ENCODE results near the gene SLC39A7.

The SLC39A7 gene

DNA sequence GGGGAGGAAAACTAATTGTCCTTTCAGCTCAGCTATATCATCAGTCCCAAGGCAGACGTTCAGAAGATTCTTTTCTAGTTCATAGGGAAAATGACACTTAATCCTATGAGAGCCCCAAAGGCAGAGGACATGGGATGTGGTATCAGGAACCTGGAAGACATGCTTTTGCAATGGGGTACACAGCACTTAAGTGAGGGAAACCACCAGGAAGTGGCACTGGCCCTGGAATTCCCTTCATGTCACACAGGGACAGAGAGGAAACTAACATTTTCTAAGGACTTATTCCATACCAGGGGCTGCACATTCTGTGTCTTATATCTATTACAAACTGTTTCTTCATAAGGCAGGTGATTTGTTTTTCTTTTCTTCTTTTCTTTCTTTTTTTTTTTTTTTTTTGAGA lies 42.8 kb downstream of the SLC39A7 start:
- DNase-seq, result no peak

DNA sequence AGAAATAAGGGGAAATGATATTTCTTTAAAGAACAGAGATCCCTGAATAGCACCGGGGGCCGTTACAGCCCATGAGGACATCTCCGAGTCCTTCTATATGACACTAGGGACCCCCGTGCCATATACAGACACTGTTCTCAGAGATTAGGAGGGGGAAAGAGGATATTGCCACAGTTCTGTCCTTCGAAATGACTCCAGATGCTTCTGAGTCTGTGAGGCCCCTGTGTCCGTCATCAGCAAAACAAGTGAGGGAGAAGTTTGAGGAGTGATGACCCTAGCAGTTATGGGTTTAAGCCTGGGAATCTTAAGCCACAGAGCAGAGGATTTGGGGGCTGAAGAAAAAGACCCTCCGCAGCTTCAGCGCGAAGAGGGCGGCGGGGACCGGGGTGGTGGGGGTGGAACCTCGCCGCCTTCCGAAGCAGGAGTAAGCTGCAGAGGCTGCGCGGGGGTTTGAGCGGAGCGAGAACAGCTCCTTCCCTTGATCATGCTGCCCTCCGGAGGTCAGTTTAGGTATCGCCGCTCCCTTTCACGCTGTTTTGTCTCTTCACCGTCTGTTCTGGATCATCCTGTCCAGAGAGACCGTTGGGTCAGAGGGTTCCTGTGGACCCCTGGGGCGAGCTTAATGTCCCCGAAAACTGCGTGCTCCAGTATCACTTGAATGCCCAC lies 47.4 kb downstream of the SLC39A7 start:
- peak; percentile 94 for DNase-seq

- no peak for DNase-seq
Observed at GRCh38 chr6:33248643-33248931, 47.9 kb downstream of the SLC39A7 start.

- peak; percentile 96 for DNase-seq
Observed at GRCh38 chr6:33248932-33249731, 48.5 kb downstream of the SLC39A7 start.

DNA sequence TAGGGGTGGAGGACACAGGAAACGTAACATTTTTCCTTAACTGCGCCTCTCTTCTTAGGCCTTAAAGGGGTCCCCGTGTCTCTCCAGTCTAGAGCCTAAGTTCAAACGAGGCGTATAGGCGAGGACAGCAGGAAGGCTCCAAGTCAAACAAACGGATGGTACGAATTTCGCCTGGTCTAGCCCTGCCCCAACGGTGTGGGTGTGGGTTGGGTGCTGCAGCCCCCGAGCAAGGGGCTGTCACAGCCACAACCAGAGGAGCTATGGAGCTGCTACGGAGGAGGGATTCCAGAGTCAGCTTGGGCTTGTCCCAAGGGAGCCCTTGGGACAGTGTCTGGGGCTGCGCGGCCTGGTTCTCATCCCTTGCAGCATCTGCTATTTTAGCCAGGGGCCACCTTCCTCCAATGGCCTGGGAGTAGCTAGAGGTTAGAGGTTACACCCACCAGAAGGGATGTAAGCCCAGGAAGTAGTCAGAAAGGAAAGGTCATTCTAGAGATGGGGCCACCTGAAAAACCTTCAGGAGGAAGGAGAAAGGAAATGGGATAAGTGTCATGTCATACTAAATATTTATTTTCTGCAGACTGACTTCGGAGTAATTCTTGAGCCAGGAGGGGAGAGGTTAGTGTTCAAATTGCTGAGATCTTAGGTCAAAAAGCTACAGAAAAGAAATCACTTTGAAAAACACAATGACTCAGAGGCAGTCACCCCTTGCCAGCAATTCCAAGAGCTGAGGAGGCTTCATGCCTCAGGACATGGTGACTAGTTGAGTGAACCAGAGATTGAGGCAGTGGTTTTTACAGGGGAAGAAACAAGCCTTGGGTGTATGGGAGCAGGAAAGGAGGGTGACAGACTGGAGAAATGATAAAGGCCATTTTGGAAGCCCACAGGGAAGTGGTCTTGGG lies 49.3 kb downstream of the SLC39A7 start:
- no peak for DNase-seq

GRCh38 chr6:33250731-33251130 lies 50.1 kb downstream of the SLC39A7 start:
- no peak for DNase-seq

DNA sequence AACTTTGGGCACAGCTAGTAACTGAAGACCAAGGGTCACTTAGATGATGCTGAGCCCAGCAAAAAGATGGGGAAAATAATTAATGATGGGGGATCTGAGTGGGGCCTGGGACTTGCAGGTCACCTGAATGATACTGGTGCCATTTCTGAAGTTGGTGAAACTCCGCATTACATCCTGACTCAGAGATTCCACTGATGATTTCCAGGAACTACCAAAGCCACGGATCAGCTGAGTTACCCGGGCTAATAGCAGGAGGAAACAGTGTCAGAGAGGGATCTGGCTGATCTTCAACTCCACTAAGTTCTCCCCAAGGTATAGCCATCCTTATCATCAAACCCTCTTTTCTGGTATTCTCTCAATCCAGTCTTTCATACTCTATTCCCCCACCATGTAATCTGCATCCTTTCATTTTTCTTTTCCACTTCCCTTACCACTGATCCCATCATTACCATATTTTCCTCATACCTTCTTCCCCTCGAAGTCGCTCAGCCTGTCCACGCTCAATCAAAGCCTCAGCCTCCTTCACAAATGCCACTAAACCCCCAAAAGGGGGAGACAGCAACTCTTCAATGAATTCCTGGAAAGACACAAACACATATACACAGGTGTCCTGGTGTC lies 50.8 kb downstream of the SLC39A7 start:
- no peak for DNase-seq

- no peak for DNase-seq
Observed at GRCh38 chr6:33252759-33253158, 52.1 kb downstream of the SLC39A7 start.

Data from retina (tissue), 1 donor.